AG09319 (cell line): Measurements from ENCODE around the gene CAVIN2.
"Not testable (repeated sequence)": the region's sequence is repeated elsewhere in the genome, so short reads cannot be mapped to it uniquely, and the experiment has no call there.

Experiments
- DNase-seq: peaks from one replicate; pipeline ENCODE4 v3.0.0-alpha.2; 2010; ENCODE audit warnings: low read depth; ENCODE audit errors: extremely low read depth
- CTCF ChIP-seq: IDR thresholded peaks from 2 replicates; pipeline ENCODE4 v1.5.1; 2011; ENCODE audit warnings: low read depth, mild to moderate bottlenecking, inconsistent platforms, low read length, moderate library complexity

CAVIN2 gene

GRCh38 chr2:191797942-191798876, 48.7 kb downstream of the CAVIN2 start:
- DNase-seq, result no peak
- no peak for TF ChIP-seq CTCF

DNA sequence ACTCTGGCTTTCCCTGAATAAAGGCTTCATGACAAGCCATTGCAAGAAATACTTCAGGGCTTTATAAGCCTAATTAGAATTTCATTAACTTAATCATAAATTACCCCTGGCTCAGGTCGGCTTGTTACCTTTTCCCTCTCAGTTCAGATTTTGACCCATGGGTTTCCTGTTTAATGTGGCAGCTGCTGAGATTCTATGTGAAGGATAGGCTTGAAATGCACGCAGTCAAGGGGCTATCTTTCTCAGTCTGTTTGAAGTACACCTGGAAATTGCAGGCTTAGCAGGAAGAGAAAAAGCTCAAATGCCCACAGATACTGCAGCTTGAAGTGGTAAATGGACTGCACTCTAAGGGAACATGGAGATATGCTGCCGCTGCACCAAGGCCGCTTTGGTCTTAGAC, 49.4 kb downstream of the CAVIN2 start:
- TF ChIP-seq CTCF, result no peak
- DNase-seq, result no peak

- DNase-seq, result no peak
- no peak for TF ChIP-seq CTCF
These were observed 51.2 kb downstream of the CAVIN2 start for GRCh38 chr2:191795715-191796114.

DNA sequence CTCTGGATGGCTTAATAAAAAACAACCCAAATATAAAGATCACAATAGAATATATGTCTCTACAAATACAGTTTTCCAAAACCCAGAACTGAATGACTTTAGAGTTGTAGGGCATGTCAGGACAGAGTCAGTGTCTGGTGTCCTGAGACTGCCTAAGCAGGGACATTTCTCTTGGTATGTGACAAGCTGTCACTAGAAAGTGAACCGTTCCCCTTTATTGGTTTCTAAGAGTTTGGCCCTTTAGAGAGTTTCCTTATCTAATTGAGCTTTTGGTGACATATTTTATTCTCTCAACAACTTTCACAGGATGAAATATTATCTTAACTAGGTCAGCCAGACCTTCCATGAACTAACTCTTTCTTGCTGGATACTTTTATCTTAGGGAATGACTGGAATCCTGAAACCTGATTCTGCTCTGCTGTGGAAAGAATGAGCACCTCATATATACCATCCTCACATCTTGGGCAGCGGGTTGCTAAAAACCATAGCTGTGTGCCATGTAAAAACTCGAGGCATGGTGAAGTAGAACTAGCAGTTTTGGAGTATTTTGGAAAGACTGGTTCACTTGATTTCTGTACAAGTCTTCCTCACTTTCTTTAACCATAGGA, 54.8 kb downstream of the CAVIN2 start:
- TF ChIP-seq CTCF, result no peak
- no peak for DNase-seq

GRCh38 chr2:191790737-191791136, 56.2 kb downstream of the CAVIN2 start:
- no peak for DNase-seq
- no peak for TF ChIP-seq CTCF

DNA sequence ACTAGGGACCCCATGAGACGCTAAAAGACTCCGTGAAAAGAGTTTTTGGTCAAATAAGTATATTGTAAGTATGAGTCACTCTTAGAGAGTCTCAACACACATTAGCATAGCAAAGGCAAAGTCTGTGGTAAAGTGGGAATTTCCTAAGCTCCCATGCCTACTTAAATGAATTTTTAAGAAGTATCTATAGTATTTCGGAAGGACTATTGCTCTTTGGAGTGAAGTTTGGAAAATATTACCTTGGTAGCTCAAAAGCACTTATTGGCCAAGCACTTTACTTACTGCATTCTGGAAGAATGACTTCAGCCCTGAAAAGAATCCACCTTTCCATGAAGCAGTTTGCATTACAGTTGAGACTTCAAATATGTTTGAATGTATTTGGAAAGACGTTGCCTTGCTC, 57.1 kb downstream of the CAVIN2 start:
- DNase-seq, result no peak
- TF ChIP-seq CTCF, result no peak

DNA sequence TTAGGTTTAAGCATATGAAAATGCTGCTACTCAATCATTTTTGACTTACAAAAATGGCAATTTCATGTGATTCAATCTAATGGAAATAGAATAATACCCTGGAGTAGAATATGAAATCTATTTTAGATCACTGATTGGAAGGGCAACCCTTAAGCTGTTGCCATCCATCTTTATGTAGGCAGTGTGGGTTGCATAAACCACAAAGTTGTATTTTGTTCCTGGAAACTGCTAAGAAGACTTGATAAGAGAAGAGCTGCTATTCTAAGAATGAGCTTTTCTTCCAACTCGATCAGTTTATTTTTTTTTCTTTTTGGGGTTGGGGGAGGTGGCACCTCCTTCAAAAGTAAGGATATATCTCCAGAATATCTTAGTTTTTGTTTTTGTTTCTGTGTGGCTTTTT, 60.2 kb downstream of the CAVIN2 start:
- no peak for TF ChIP-seq CTCF
- no peak for DNase-seq

GRCh38 chr2:191785651-191786050, 61.2 kb downstream of the CAVIN2 start:
- not testable (repeated sequence) for DNase-seq
